ENCODE data around the gene EFHD2.

GRCh38 chr1:15455522-15455921 lies 45.8 kb downstream of the EFHD2 start:
- peak; percentile 37; the same call in 1 of the 2 replicates for TF ChIP-seq POLR2AphosphoS5 (IDR thresholded peaks at IDR 0.05; ENCODE audit: low read depth)
- TF ChIP-seq CTCF (IDR thresholded peaks at IDR 0.05; ENCODE audit: insufficient read depth, low read length): no peak
- TF ChIP-seq GABPA (IDR thresholded peaks at IDR 0.05; ENCODE audit: low read depth): no peak

Data from HL-60 (cell line).